ENCODE data around the gene MEI4.
A peak's percentile ranks its signal among the peaks of the same experiment; 100 is the strongest.
"Not testable (repeated sequence)": the region's sequence is repeated elsewhere in the genome, so short reads cannot be mapped to it uniquely, and the experiment has no call there.

Gene MEI4

GRCh38 chr6:77740380-77740779, 87.5 kb downstream of the MEI4 start:
- TF ChIP-seq, protein P1, sequence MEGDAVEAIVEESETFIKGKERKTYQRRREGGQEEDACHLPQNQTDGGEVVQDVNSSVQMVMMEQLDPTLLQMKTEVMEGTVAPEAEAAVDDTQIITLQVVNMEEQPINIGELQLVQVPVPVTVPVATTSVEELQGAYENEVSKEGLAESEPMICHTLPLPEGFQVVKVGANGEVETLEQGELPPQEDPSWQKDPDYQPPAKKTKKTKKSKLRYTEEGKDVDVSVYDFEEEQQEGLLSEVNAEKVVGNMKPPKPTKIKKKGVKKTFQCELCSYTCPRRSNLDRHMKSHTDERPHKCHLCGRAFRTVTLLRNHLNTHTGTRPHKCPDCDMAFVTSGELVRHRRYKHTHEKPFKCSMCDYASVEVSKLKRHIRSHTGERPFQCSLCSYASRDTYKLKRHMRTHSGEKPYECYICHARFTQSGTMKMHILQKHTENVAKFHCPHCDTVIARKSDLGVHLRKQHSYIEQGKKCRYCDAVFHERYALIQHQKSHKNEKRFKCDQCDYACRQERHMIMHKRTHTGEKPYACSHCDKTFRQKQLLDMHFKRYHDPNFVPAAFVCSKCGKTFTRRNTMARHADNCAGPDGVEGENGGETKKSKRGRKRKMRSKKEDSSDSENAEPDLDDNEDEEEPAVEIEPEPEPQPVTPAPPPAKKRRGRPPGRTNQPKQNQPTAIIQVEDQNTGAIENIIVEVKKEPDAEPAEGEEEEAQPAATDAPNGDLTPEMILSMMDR (IDR thresholded peaks at IDR 0.05; ENCODE audit: poor library complexity, severe bottlenecking): peak; percentile 61
- H3K4me3 ChIP-seq (ENCODE audit: severe bottlenecking): no peak overlapping the region
- DNase-seq (ENCODE audit: low spot score): no peak
- no peaks in the 10 kb centered on the region for H3K4me1 ChIP-seq (ENCODE audit: insufficient read depth, poor library complexity, severe bottlenecking)
- H3K36me3 ChIP-seq (ENCODE audit: low read depth): no peaks in the 10 kb centered on the region
- H3K27ac ChIP-seq (ENCODE audit: poor library complexity, severe bottlenecking): no peak overlapping the region
- no peak for ATAC-seq (ENCODE audit: low read depth)
- H3K9me3 ChIP-seq (ENCODE audit: severe bottlenecking): no peaks in the 10 kb centered on the region
- H3K27me3 ChIP-seq (ENCODE audit: insufficient read depth, poor library complexity, severe bottlenecking): no peaks in the 10 kb centered on the region

GRCh38 chr6:77752156-77752555, 99.3 kb downstream of the MEI4 start:
- H3K9me3 ChIP-seq (ENCODE audit: severe bottlenecking); DNase-seq (ENCODE audit: low spot score); ATAC-seq (ENCODE audit: low read depth); H3K27ac ChIP-seq (ENCODE audit: poor library complexity, severe bottlenecking); H3K27me3 ChIP-seq (ENCODE audit: insufficient read depth, poor library complexity, severe bottlenecking); H3K36me3 ChIP-seq (ENCODE audit: low read depth); H3K4me1 ChIP-seq (ENCODE audit: insufficient read depth, poor library complexity, severe bottlenecking); H3K4me3 ChIP-seq (ENCODE audit: severe bottlenecking): not testable (repeated sequence)

- Histone ChIP-seq H3K4me1 (ENCODE audit: insufficient read depth, poor library complexity, severe bottlenecking) (no peaks in the 10 kb centered on the region), H3K27ac (ENCODE audit: poor library complexity, severe bottlenecking) (no peak overlapping the region), H3K9me3 (ENCODE audit: severe bottlenecking) (no peaks in the 10 kb centered on the region), H3K4me3 (ENCODE audit: severe bottlenecking) (no peak overlapping the region), H3K27me3 (ENCODE audit: insufficient read depth, poor library complexity, severe bottlenecking) (no peaks in the 10 kb centered on the region), H3K36me3 (ENCODE audit: low read depth) (no peaks in the 10 kb centered on the region)
- ATAC-seq (ENCODE audit: low read depth) (no peak), DNase-seq (ENCODE audit: low spot score) (no peak)
- TF ChIP-seq, protein P1 (IDR thresholded peaks at IDR 0.05; ENCODE audit: poor library complexity, severe bottlenecking): no peak
Measured at GRCh38 chr6:77762386-77762785, 109.5 kb downstream of the MEI4 start.

DNA sequence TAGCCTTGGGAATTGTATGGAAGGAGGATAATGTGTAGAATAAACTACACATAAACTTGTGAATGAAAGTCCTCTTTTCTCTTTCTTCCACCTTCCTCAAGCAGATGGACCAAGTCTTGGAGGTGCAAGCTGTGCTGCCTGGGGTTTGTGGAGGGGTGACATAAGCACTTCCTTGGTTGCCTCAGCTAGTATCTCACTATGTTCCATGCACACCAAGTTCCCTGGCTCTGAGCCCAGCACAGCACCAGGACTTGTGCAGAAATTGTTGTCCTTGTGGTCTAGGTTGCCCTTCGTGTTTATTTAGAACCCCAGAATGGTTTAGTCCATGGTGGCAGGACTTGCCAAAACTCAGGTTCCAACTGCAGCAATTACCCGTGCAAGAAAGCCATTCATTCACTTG, 110.3 kb downstream of the MEI4 start:
- DNase-seq (ENCODE audit: low spot score) (no peak), ATAC-seq (ENCODE audit: low read depth) (no peak)
- Histone ChIP-seq H3K9me3 (ENCODE audit: severe bottlenecking) (no peaks in the 10 kb centered on the region), H3K36me3 (ENCODE audit: low read depth) (no peaks in the 10 kb centered on the region), H3K27ac (ENCODE audit: poor library complexity, severe bottlenecking) (no peak overlapping the region), H3K4me3 (ENCODE audit: severe bottlenecking) (no peak overlapping the region), H3K27me3 (ENCODE audit: insufficient read depth, poor library complexity, severe bottlenecking) (no peaks in the 10 kb centered on the region), H3K4me1 (ENCODE audit: insufficient read depth, poor library complexity, severe bottlenecking) (no peaks in the 10 kb centered on the region)
- TF ChIP-seq, protein P1 (IDR thresholded peaks at IDR 0.05; ENCODE audit: poor library complexity, severe bottlenecking): no peak

- Histone ChIP-seq H3K36me3 (ENCODE audit: low read depth) (no peaks in the 10 kb centered on the region), H3K4me1 (ENCODE audit: insufficient read depth, poor library complexity, severe bottlenecking) (no peaks in the 10 kb centered on the region), H3K27me3 (ENCODE audit: insufficient read depth, poor library complexity, severe bottlenecking) (no peaks in the 10 kb centered on the region), H3K4me3 (ENCODE audit: severe bottlenecking) (no peak overlapping the region), H3K9me3 (ENCODE audit: severe bottlenecking) (no peaks in the 10 kb centered on the region), H3K27ac (ENCODE audit: poor library complexity, severe bottlenecking) (no peak overlapping the region)
- ATAC-seq (ENCODE audit: low read depth) (no peak), DNase-seq (ENCODE audit: low spot score) (no peak)
- TF ChIP-seq, protein P1 (IDR thresholded peaks at IDR 0.05; ENCODE audit: poor library complexity, severe bottlenecking): no peak
Measured at GRCh38 chr6:77764364-77764763, 111.5 kb downstream of the MEI4 start.

All from RWPE2 (cell line).